HG03378 (cell line): Measurements from ENCODE around the gene KLK2.
"Not testable (repeated sequence)": the region's sequence is repeated elsewhere in the genome, so short reads cannot be mapped to it uniquely, and the experiment has no call there.

Experiments used
- ATAC-seq: cut with Tn5 transposase; IDR thresholded peaks from one replicate; pipeline ENCODE4 v1.9.1; 2021; ENCODE audit warnings: mild to moderate bottlenecking, moderate library complexity; ENCODE audit not compliant: unreplicated experiment

The KLK2 gene

DNA sequence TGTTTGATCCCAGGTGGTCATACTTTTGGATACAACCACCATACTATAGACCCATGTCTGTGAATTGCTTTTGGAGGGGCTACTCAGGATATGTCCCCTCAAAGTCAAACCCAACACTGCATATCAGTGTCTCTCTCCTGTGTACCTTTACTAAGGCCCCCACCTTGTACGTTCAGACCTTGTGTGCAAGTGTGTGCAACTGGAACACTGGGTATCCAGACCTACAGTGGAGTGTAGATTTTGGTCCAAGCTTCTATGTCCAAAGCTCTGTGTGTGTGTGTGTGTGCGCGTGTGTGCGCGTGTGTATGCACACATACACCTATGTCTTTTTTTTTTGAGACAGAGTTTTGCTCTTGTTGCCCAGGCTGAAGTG is 18.0 kb downstream of the KLK2 start:
- ATAC-seq: no peak

DNA sequence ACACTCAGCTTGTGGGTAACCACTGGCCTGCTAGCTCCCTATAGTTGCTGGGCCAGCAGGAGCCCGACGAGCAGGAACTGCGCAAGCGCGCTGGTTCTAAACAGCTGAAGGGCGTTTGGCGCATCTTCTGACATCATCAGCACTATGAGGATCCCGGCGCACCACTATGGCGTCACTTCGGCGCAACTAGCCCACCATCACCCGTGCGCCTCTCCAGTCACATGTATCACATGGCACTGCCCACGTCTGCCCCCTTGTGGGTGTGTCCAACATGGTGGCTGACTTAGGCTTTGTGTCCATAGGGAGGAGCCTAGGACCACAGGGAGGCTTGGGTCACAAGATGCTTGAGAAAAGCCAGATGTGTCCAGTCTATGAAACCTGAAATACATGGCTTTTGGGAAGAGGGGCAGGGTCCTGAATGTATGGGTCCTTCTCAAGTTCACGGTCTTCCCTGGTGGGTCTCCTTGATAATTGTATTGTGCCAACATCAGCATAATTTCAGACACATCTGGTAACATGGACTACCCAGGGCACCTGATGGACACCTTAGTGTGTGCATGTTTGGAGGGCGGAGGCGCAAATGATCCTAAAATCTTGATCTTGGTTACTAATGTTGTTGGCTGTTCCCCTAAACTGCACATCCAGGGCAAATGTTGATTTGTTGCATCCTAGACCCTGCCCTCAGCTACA is 20.0 kb downstream of the KLK2 start:
- ATAC-seq: no peak

DNA sequence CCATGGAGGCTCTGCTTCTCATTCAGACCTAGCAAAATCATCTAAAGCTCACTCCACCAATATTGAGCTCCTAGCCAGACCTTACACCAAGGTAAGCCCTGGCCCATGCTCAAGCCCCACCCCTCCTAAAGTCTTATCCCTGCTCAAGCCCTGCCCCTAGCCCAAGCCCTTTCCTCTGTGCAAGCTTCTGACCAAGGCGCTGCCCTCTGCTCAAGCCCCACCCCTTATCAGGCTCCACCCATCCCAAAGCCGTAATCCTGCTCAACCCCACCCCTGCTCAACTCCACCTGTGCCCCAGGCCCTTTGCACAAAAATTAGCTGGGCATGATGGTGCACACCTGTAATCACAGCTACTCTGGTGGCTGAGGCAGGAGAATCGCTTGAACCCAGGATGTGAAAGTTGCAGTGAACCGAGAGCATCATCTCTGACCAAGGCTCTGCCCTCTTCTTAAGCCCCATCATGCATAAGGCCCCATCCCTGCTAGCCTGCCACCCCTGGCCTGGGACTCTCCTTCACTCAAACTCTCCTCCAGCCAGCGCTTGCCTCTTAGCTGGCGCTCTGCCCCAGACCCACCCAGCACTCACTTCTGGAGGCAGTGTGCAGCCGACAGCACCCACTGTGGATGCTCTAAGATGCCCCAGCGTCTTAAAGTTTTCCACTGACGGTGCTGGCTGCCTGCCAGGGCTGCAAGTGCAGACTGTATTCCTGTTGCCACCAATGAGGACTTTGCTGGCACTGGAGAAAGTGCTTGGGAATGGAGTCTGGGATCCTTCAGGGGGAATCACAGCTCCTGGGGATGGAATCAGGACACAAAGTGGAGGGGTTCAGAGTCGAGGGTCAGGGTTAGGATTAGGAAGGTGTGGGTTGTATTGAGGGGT is 21.5 kb downstream of the KLK2 start:
- ATAC-seq: no peak

DNA sequence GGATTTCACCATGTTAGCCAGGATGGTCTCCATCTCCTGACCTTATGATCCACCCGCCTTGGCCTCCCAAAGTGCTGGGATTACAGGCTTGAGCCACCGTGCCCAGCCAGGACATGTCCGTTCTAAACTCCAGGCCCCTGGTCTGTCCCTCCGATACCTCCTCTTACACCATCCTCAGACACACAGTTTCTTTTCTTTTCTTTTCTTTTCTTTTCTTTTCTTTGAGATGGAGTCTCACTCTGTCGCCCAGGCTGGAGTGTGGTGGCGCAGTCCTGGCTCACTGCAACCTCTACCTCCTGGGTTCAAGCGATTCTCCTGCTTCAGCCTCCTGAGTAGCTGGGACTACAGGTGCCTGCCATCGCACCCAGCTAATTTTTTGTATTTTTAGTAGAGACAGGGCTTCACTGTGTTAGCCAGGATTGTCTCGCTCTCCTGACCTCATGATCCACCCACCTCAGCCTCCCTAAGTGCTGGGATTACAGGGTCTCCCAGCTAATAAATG is 22.9 kb downstream of the KLK2 start:
- ATAC-seq: not testable (repeated sequence)

DNA sequence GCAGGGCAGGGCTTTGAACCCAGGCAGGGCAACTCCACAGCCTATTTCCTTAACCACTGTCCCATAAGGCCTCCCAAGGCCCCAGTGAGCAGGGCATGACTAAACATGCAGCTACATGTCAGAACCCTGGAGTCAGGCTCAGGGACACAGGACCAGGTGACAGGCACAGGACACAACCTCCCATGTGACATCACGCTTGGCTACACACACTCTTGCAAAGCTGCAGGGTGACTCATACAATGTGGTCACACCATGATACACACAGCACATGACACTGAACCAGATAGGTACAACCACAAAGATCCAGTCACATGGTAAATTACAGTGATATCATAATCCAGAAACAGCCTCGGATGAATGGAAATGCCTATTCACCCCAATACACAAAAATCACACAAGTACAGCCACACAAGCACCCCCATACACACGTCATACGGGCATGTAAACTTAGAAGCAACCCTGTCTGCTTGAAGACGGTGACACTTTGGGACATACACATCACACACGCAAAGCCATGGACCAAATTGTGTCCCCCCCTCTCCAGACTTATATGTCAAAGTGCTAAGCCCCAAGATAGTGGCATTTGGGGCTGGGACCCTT is 23.5 kb downstream of the KLK2 start:
- peak; percentile 84 for ATAC-seq

DNA sequence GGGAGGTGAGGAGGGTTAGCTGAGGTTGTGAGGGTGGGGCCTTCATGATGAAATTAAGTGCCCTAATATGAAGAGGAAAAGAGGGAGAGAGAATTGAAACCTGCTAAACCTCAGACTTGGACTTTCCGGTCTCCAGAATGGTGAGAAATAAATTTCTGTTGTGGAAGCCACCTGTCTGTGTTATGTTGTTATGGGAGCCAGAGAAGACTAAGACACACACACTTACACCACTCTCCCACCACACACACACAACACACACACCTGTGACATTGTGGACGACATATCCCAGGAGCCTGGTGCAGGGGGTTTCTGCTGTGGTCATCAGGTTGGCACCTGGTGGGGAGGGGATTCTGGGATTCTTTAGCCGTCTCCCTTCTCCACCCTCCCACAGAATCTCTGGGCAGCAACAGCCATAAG is 24.0 kb downstream of the KLK2 start:
- ATAC-seq: peak; percentile 26

DNA sequence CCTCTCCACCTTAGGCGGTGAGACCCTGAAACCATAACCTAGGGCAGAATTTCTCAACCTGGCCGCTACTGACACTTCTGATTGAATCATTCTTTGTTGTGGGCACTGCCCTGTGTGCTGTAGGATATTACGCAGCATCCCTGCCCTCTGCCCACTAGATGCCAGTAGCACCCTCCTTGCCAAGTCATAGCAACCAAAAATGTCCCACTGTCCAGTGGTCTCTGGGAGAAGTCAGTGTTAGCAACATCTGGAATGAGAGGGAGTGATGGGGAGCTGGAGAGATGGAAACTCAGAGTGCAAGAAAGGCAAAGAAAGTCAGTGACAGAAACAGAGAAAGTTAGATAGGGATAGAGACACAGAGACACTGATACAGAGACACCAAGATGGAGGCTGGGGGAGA is 24.4 kb downstream of the KLK2 start:
- ATAC-seq: no peak

DNA sequence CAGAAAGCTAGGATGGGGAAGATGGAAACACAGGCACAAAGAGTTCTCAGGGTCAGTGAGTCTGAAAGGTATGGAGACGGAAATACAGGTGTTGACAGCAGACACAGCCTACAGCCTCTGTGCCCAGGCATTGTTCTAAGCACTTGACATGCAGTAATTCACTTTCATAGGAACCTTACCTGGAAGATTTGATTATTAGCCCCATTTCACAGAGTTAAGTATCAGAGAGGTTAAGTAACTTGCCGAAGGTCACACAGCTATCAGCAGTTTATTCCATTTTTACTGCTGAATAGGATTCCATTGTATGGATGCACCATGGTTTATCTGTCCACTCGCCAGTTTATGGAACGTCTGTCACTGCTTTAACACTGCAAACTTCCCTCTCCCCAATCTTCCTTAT is 24.8 kb downstream of the KLK2 start:
- no peak for ATAC-seq

DNA sequence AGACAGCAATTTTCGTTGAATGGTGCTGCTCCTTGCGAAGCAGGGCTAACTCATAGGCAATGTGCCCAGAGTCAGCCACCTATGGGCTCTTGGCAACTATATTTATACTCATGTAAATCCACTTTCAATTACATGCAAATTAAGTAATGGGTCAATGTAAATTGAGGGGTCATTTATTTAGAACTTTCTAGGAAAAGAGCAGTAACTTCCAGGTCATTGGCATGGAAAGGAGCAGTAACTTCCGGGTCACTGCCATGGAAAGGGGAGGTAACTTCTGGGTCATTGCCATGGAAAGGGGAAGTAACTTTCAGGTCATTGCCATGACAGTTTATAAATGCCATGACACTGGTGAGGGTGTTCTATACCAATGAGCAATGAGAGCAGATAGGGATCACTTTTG is 26.3 kb downstream of the KLK2 start:
- ATAC-seq: no peak

DNA sequence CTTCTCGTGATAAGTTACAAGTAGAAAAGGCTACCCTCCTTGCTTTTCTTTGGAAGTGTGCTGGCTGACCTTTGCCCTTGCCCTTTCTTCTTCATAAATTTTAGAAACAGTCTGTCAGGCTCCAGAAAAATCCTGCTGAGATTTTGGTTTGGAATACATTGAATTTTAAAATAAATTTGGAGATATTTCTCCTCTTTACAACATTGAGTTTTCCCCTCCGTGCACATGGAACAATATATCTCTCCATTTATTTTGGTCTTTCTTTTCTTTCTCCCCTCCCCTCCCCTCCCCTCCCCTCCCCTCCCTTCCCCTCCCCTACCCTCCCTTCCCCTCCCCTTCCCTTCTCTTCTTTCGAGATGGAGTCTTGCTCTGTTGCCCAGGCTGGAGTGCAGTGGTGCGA is 29.4 kb downstream of the KLK2 start:
- no peak for ATAC-seq

DNA sequence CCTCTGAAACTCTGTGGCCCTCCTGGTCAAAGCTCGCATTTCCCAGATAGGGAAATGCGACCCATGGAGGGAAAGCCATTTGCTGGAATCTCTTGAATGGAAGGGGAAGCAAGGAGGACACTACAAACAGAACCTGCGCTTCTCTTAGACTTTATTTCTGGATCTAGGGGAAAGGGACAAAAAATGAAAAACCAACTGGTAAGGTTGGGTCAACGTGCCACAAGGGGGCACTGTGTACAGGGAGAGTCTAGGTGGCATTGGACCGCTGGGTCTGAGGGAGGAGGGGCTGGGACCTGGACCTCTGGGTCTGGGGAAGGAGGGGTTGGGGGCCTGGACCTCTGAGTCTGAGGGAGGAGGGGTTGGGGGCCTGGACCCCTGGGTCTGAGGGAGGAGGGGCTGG is 33.0 kb downstream of the KLK2 start:
- no peak for ATAC-seq

DNA sequence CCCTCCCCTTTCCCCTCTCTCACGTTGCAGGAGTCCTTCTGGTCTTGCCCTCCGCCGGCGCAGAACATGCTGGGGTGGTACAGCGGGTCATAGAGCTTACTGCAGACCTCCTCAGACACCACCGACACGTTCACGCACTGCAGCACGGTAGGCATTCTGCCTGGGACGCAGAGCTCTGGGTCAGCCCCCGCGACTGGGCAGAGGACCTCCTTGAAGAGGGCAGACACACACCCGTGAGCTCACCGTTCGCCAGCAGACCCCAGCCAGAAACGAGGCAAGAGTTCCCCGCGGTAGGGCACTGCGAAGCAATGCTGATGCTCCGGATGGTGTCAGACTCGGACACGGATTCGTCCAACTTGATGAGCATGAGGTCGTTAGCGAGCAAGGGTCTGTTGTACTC is 35.1 kb downstream of the KLK2 start:
- ATAC-seq: no peak

DNA sequence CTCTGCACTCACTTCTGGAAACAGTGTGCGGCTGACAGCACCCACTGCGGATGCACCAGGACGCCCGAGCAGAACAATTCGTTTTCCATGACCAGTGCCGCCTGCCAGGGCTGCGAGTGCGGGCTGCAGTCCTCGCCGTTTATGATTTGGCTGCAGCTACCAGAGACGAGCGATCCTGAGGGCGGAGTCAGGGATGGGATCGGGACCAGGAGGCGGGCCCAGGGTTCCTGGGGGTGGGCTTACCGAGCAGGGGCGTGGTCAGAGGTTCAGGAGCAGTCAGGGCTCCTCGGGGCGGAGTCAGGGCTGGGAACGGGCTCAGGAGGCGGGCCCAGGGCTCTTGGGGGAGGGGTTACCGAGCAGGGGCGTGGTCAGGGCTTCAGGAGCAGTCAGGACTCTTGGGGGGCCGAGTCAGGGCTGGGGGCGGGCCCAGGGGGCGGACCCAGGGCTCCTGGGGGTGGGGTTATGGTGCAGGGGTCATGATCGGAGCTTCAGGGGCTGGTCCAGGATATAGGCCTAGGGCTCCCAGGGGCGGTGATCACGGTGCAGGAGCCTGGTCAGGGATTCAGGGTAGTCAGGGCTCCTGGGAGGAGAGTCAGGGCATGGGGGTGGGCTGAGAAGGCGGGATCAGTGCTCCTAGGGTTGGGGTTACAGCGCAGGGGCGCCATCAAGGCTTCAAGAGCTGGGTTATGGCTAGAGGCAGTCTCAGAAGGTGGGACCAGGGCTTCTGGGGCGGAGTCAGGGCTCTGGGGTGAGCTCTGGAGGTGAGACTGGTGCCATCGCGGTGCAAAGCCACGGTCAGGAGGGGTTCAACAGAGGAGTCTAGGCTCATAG is 36.2 kb downstream of the KLK2 start:
- no peak for ATAC-seq

DNA sequence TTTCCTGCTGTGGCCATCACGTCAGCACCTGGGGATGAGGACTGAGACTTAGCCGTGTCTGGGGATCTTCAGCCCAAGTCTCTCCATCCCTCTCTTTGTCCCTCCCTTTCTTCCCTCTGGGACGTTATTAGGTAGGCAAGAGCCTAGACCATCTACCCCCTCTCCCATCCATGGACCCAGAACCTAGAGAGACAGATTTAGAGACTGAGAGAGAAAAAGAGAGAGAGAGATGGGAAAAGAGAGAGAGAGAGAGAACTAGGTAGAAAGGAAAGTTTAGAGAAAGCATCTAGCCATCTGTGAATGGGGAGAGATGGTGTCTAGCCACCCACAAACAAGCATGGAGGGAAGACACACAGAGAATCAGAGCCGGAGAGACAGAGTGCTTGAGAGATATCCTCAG is 37.5 kb downstream of the KLK2 start:
- no peak for ATAC-seq

DNA sequence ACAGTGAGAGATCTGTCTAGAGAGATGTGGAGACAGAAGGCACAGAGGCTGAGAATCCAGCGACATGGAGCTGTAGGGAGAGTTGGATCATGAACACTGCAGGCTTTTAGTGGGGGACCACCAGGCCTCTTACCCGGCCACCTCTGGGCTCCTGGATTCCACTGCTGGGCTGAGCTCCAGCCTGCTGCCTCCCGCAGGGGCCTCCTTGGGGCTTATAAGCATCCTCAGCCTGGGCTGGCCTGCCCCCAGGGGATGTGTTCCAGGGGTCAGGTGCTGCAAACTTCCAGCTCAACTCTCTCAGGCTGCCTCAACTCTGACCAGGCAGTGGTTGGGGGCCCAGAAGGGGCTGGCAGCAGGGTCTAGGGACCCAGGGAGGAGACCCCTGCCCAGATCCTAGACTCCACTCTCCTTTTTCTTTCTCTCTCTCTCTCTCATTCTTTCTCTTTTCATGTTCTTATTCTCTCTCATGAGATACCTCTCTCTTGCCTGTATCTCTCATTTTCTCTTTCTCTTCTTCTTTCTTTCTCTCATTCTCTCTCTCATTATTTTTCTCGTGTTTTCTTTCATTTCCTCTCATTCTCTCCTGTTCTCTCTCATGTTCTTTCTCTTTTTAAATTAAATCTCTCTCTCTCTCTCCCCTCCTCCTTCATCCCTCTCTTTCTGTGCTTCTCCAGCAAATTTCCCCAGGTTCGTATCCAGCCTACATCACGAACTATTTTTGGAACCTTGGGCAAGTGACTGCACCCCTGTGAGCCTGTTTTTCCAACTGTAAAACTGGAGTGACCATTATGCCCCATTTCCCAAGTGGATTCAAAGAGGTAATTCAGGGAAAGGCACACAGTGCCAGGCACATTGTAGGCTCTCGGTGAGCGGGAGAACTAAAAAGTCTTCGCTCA is 38.2 kb downstream of the KLK2 start, which contains the start of gene KLK4:
KLK4 (minus strand) TSS at position 190 of the 896 bp plus-strand sequence. CDS start 657 bp downstream, outside the sequence.
- no peak for ATAC-seq

DNA sequence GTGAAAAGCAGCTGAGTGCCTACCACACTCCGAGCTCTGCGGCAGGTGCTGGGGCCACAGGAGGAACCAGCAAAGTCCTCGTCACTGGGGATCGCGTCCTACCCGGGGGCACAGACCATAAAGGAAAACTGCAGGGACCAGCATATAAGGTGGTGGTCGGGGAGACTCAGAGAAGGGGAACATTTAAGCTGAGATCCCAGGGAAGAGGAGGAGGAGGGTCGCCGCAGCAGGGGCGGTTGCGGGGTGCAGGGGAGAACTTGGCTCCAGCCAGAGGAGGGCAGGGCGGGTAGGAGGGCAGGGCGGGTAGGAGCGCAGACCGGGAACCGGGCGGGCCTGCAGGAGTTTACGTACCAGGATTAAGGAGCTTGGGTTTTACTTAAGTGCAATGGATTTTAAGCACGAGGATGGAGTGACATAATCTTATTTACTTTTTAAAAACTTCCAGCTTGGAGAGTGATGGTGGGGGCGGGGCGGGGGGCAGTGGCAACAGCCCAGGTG is 38.9 kb downstream of the KLK2 start:
- ATAC-seq: no peak

DNA sequence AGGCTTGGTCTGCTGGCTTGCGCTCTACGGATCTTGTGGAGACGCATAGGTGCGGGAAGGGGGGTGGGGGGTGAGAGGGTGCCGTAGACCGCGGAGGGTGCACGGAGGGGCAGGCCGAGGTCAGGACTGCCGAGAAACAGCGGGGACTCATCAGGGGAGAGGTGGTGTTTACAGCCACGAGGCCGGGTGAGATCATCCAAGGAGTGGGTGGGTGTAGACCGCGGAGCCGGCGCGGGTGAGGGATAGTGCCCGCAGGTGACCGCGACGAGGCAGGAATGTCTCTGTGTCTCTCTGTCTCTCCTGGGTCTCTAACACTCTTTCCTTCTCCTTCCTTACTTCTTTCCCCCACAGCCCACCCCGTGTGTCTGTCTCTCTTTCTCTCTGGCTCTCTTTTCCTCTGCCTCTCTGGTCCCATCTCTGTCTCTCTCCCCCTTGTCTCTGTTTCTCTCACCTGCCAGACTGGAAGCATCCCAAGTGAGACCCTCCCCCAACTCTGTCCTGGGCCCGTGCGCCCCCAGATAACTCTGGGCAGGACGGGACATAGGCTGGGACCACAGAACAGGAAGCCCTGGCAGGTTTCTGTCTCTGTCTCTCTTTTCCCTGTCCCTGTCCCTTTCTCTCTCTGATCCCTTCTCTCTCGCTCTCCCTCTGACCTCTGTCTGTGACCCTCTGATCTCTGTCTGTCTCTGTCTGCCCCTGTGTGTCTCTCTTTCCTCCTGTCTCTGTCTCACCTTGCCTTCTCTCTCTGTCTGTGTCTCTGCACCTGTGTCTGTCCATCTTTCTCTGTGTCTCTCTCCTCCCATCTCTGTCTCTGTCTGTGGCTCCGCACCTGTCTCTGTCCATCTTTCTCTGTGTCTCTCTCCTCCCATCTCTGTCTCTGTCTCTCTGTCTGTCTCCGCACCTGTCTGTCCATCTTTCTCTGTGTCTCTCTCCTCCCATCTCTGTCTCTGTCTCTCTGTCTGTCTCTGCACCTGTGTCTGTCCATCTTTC is 39.8 kb downstream of the KLK2 start:
- ATAC-seq: no peak

DNA sequence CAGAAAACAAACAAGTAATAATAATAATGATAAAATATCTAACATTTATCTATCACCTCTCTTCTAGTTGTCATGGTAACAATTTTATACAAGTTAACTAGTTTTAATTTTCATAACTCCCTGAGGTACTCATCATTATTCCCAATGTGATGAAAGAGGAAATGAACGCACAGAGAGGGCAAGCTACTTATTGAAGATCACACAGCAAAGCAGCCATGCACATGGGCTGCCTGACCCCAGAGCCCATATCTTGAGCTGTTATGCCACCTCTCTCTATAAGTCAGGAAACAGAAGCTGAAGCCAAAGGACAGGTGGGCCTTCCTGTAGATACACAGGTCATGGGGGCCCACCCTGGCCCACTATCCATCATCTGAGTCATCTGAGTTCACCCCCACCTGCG is 42.8 kb downstream of the KLK2 start:
- ATAC-seq: no peak
